Activated CD8-positive, alpha-beta memory T cell treated with anti-CD3 and anti-CD28 coated beads for 36 hours (primary cell): ENCODE results near the gene TP53RK. TPM values are rescaled to one million over a fixed set of nuclear protein-coding genes. Genes with fewer than 3 reads are reported as not detected.

Experiments
- CTCF ChIA-PET: fragments of 350-600 bp; sonication (Branson Sonifier 250); formaldehyde crosslinking; loops from one replicate; lab custom pipeline; 2021; ENCODE audit warnings: antibody characterized with exemption; lab: Charles Lee
- POLR2A ChIA-PET: fragments of 350-600 bp; sonication (Branson Sonifier 250); formaldehyde crosslinking; loops from one replicate; lab custom pipeline; 2021; ENCODE audit warnings: antibody characterized with exemption; lab: Charles Lee
- total RNA-seq, 2 experiments: library from RNA; stranded (reverse); gene quantifications; one replicate each; pipeline ENCODE4 v1.2.3, GENCODE V29; 2021

The TP53RK gene
- total RNA-seq, 2 experiments from 2014 or later, result 18.6 to 18.7 TPM

- CTCF ChIA-PET, result no interaction called here
- POLR2A ChIA-PET, result no interaction called here
These were observed 19.8 kb upstream of the TP53RK start for GRCh38 chr20:46709055-46709458.

GRCh38 chr20:46708172-46708860 is 19.1 kb upstream of the TP53RK start:
- CTCF ChIA-PET, result no interaction called here
- POLR2A ChIA-PET, result no interaction called here

DNA sequence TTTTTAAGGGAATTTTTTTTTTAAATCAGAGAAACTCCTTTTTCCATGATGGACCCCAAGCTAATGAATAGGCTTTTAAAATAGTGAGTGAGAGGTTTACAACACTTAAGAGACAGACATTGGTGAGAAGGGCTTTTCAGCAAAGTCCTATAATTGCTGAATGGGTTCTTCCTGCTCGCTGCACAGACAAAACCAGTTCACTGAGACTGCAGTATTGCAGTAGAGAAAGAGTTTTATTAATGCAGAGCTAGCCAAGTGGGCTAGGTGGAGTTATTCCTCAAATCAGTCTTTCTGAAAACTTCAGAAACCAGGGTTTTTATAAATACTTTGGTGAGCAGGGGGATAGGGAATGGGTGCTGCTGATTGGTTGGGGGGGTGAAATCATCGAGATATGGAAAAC is 17.0 kb upstream of the TP53RK start:
- CTCF ChIA-PET, result no interaction called here
- POLR2A ChIA-PET, result no interaction called here

DNA sequence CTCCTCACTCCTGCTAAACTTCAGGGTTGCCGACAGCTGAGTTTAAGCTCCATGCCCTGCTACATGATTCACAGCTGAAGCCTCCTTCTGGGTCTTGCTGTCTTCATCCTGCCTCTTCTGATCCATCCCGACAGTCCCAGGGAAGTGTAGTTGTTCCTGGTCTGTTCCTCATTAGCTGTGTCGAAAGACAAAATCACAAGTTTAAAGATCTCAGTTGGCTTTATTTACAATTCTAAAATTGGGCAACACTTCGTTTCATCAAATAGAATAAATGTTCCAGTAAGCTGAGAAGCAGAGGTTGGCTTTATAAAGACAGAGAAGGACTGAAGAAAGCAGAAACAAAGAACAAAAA is 16.1 kb upstream of the TP53RK start:
- ChIA-PET CTCF (no interaction called here), POLR2A (no interaction called here)

DNA sequence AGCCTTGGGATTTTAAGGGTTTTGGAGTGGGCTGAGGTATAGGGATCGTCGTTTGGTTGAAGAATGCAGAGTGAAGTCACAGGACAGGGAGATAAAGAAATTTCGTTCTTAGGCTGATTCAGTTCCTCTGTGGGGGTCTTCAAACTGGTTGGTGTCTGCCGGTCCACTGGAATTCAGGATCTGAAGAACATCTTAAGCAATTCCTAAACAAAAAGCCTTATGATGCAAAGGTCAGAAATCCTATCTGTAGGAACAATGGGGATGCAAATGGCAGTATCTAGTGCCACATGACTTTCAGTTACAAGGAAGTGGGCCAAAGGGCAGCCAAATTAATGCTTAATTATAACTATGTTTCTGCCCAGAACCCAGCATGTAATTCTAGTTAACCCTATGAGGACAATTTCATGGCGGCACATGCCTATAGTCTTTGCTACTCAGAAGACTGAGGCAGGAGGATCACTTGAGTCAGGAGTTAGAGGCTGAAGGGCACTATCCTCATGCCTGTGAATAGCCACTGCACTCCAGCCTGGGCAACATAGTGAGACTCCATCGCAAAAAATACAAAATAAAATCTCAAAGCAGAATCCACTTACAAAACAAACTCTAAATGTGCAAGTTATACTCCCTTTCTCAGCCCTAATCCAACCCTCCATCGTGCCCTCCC is 15.6 kb upstream of the TP53RK start:
- ChIA-PET CTCF (no interaction called here), POLR2A (no interaction called here)

GRCh38 chr20:46703435-46703834 is 14.2 kb upstream of the TP53RK start:
- CTCF ChIA-PET, result no interaction called here
- POLR2A ChIA-PET, result no interaction called here

DNA sequence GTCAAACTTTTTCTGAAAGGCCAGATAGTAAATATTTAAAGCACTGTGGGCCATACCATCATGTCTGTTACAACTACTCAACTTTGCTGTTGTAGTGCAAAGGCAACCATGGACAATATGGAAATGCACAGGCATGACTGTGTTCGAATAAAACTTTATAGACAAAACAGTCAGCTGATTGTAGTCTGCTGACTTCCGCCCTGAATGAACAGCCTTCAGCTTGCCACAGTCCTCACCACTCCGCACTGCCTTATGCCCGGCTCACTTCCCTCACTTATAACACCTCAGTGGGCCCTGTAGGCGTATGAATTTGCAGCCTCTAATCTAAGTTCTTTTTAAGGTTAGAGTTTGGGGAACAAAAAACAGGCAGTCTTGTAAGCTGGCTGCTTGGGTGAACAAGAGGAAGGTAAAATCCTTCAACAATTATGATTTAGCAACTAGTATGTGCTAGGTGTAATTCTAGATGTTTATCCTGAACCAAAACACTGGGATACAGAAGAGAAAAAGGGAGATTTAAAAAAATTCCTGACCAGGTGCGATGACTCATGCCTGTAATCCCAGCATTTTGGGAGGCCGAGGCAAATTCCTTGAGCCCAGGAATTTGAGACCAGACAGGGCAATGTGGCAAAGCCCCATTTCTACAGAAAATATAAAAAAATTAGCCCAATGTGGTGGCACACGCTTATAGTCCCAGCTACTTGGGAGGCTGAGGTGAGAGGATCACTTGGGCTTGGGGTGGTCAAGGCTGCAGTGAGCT is 13.4 kb upstream of the TP53RK start:
- ChIA-PET CTCF (no interaction called here), POLR2A (no interaction called here)

DNA sequence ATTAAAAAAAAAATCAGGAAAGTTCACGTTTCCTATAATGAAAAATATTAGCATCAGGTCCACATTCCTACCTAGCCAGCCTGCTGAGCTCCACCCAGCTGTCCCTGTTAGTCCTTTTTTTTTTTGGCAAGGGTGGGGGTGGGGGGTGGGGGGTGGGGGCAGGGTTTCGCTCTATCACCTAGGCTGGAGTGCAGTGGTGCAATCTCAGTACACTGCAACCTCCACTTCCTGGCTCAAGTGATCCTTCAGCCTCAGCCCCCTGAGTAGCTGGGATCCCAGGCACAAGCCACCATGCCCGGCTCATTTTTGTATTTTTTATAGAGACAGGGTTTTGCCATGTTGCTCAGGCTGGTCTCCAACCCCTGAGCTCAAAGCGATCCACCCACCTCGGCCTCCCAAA is 12.7 kb upstream of the TP53RK start:
- CTCF ChIA-PET, result interaction anchor here (1.3 kb wide), 1 partner anchor 164 kb away, joined by 3 read pairs; no protein-coding TSS in a partner anchor
- POLR2A ChIA-PET, result no interaction called here

GRCh38 chr20:46701556-46701955 is 12.3 kb upstream of the TP53RK start:
- POLR2A ChIA-PET, result no interaction called here

DNA sequence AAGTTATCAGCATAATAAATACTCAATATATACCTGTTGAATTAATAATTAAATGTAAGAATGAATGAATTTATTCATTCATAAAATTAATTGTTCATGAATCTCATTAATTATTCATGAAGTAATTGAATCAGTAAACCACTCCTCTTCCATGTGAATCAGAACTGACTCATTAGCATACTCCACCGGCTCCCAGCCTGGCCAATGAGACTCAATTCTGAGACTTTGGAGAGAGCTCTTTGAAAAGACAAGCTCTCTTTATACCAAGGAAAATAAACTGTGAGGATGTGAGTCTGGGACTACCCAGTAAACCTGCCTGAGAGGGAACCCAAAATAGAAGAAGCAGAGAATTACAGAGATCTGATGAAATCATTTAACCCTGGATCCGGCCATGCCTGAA is 11.8 kb upstream of the TP53RK start:
- ChIA-PET POLR2A (no interaction called here), CTCF (interaction anchor here (1.3 kb wide), 1 partner anchor 163 kb away, joined by 3 read pairs; no protein-coding TSS in a partner anchor)

More at GRCh38 chr20:46701556-46701955, 12.3 kb upstream of the TP53RK start:
- CTCF ChIA-PET, result interaction anchor here (1.3 kb wide), 1 partner anchor 164 kb away, joined by 3 read pairs; no protein-coding TSS in a partner anchor

- ChIA-PET POLR2A (no interaction called here), CTCF (no interaction called here)
These were observed 11.2 kb upstream of the TP53RK start for GRCh38 chr20:46700481-46700880.

- CTCF ChIA-PET, result no interaction called here
- POLR2A ChIA-PET, result no interaction called here
These were observed 10.6 kb upstream of the TP53RK start for GRCh38 chr20:46699651-46700359.

DNA sequence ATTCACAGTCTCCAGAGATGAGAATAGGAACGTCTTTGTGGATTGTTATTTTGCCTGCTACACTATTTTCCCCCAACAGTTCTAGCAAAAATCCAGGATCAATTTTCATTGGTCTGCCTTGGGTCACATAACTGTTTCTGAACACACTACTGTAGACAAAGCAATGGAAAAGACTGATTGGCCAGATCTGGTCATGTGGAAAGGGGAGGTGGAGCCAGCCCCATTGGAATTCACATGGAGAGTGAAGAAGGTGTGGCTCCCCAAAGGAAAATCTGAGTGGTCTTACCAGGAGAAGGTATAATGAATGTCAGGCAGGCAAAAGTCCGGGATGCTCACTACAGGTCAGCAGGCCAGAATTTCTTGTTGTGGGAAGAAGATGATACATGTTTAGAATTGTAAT is 9.5 kb upstream of the TP53RK start:
- ChIA-PET POLR2A (no interaction called here), CTCF (no interaction called here)

GRCh38 chr20:46696791-46697279 is 7.6 kb upstream of the TP53RK start:
- CTCF ChIA-PET, result no interaction called here
- POLR2A ChIA-PET, result no interaction called here

- POLR2A ChIA-PET, result no interaction called here
- CTCF ChIA-PET, result no interaction called here
These were observed 6.6 kb upstream of the TP53RK start for GRCh38 chr20:46695892-46696291.

GRCh38 chr20:46694484-46694883 is 5.2 kb upstream of the TP53RK start:
- ChIA-PET POLR2A (no interaction called here), CTCF (no interaction called here)

GRCh38 chr20:46691196-46691595 is 2.0 kb upstream of the TP53RK start:
- CTCF ChIA-PET, result no interaction called here
- POLR2A ChIA-PET, result no interaction called here

GRCh38 chr20:46690219-46691106 is 1.2 kb upstream of the TP53RK start:
- CTCF ChIA-PET, result interaction anchor here (1.4 to 1.5 kb wide), 2 partner anchors 146 to 167 kb away, joined by 4 read pairs; no protein-coding TSS in a partner anchor
- POLR2A ChIA-PET, result interaction anchor here (1.0 kb wide), 1 partner anchor 137 kb away, joined by 3 read pairs; no protein-coding TSS in a partner anchor
